AML-193 (cell line): Measurements from ENCODE around the gene LHPP.
"Not testable (repeated sequence)": the region's sequence is repeated elsewhere in the genome, so short reads cannot be mapped to it uniquely, and the experiment has no call there.

Source experiments
- DNase-seq, 2 experiments: peaks; one replicate each; lab custom pipeline; 2025; lab: John Stamatoyannopoulos, UW

LHPP gene

GRCh38 chr10:124608093-124608721 lies 146.6 kb downstream of the LHPP start:
- no peak for DNase-seq

- DNase-seq, result no peak
Observed at GRCh38 chr10:124609698-124610097, 148.1 kb downstream of the LHPP start.

GRCh38 chr10:124610186-124610585 lies 148.6 kb downstream of the LHPP start:
- not testable (repeated sequence) for DNase-seq

- DNase-seq, result not testable (repeated sequence)
Observed at GRCh38 chr10:124610851-124611250, 149.2 kb downstream of the LHPP start.

GRCh38 chr10:124611738-124612137 lies 150.1 kb downstream of the LHPP start:
- peak; percentile 70 to 78 for DNase-seq

GRCh38 chr10:124612611-124613498 lies 151.2 kb downstream of the LHPP start:
- DNase-seq, result no peak

GRCh38 chr10:124614003-124614659 lies 152.5 kb downstream of the LHPP start:
- DNase-seq, result no peak

- no peak for DNase-seq
Observed at GRCh38 chr10:124615259-124615658, 153.6 kb downstream of the LHPP start.

- DNase-seq, result no peak
Observed at GRCh38 chr10:124616040-124616835, 154.6 kb downstream of the LHPP start.

GRCh38 chr10:124616836-124617130 lies 155.2 kb downstream of the LHPP start:
- no peak for DNase-seq

GRCh38 chr10:124618470-124619073 lies 156.9 kb downstream of the LHPP start:
- DNase-seq, result no peak

- DNase-seq, result no peak
Observed at GRCh38 chr10:124619195-124619594, 157.6 kb downstream of the LHPP start.

- no peak for DNase-seq
Observed at GRCh38 chr10:124619802-124620490, 158.3 kb downstream of the LHPP start.

- DNase-seq, result no peak
Observed at GRCh38 chr10:124621637-124622036, 160.0 kb downstream of the LHPP start.

GRCh38 chr10:124622158-124622557 lies 160.5 kb downstream of the LHPP start:
- no peak for DNase-seq

GRCh38 chr10:124622866-124623536 lies 161.4 kb downstream of the LHPP start:
- no peak for DNase-seq

GRCh38 chr10:124624006-124624405 lies 162.4 kb downstream of the LHPP start:
- DNase-seq, result no peak

GRCh38 chr10:124624466-124624865 lies 162.8 kb downstream of the LHPP start:
- no peak for DNase-seq

GRCh38 chr10:124624895-124625294 lies 163.3 kb downstream of the LHPP start:
- DNase-seq, result no peak

GRCh38 chr10:124625831-124626238 lies 164.2 kb downstream of the LHPP start:
- DNase-seq, result no peak
